Lung microvascular endothelial cell (primary cell): ENCODE data around the gene MGAM2. TPM values are rescaled to one million over a fixed set of nuclear protein-coding genes. Genes with fewer than 3 reads are reported as not detected.
"Not testable (repeated sequence)": the region's sequence is repeated elsewhere in the genome, so short reads cannot be mapped to it uniquely, and the experiment has no call there.

Experiments
- DNase-seq, 2 donors: peaks; one replicate each; pipeline versions ENCODE4 v3.0.0 to v3.0.0-alpha.2; 2010; ENCODE audit warnings: low read depth in 2 of 2
- total RNA-seq: library from RNA; depleted of rRNA; stranded (reverse); fragments of >200 nt; gene quantifications from 2 replicates; pipeline ENCODE4 v1.2.1, GENCODE V29; 2014

The MGAM2 gene
- not detected in 2 replicates for total RNA-seq

DNA sequence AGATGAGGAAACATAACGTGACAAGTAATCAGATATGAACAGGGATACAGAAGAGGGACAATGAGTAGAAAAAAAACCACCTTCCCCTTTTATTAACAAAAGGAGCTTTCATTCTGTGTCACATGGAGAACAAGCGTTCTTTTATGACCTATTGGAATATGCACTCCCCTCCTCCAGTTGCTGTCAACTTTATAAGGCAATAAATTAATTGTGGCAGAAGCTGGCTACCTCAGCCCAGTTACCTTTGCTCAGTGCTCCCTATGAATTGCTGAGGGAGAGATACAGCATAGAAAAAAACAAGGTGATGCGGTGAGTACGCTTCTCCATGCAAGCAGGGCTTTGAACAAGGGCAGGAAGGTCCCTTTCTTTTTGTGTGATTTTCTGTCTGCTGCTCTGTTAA, at the start of gene MGAM2:
Gene MGAM2, plus strand, starts transcription at position 220 of the 400 bp plus-strand sequence. CDS start 5,156 bp downstream, outside the sequence.
- no peak for DNase-seq

- DNase-seq: no peak
These were observed 47.7 kb upstream of the MGAM2 start for GRCh38 chr7:142063551-142064442.

- no peak for DNase-seq
These were observed 45.0 kb upstream of the MGAM2 start for GRCh38 chr7:142066536-142066935.

GRCh38 chr7:142077762-142078161, 33.8 kb upstream of the MGAM2 start:
- DNase-seq: no peak

DNA sequence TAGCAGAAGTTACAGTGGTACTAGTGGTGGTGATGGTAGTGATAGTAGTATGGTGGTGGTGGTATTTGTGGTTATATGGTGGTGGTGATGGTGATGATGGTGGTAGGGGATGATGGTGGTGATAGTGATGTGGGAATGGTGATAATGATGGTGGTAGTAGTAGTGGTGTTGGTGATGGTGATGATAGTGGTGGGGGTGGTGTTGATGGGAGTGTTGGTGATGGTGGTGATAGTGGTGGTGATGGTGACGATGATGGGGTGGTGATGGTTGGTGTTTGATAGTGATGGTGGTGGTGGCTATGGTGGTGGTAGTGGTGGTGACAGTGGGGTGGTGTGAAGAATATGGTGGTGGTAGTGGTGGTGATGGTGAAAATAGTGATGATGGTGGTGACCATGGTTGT, 27.9 kb upstream of the MGAM2 start:
- DNase-seq: no peak

DNA sequence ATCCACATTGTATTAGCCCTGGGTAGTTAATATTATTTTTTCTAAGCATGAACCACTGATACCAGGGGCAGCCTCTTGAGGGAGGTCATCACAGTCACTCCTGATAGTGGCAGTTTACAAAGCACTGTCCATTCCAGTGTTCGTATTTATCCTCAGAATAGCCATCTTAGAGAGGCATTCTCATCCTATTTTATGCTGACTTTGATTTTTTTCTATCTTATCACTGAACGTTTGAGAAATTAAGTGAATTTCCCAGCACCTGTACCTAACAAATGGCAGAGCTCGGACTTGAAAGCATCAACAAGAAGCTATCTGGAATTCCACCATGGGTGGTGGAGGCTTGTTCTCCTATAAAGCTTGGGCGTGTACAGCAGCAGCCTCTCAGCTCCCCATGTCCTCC, 26.1 kb upstream of the MGAM2 start:
- no peak for DNase-seq

DNA sequence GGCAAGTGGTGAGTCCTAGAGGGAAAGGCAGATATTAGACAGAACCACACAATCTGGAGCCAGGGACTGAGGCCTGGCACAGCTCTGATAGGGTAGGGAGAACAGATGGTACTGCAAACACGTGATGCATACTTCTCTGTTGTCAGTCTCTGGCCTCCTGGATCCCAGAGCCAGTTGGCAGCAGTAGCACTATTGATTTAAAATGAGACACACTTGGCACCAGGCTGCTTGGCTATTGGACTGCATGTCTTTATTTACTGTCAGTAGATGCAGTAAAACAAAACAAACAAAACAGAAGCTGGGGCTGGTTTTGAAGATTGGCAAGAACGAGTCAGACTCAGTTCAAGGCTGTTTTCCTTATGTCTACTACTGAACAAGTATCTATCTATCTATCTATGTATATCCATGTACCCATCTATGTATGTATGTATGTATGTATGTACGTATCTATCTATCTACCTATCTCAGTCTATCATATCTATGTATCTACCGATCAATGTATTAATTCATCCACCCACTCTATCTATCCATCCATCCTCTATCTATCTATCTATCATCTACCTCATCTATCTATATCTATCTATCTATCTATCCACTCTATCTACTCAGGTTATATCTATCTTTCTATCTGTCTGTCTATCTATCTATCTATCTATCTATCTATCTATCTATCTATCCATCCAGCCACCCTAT, 23.4 kb upstream of the MGAM2 start:
- DNase-seq: no peak

DNA sequence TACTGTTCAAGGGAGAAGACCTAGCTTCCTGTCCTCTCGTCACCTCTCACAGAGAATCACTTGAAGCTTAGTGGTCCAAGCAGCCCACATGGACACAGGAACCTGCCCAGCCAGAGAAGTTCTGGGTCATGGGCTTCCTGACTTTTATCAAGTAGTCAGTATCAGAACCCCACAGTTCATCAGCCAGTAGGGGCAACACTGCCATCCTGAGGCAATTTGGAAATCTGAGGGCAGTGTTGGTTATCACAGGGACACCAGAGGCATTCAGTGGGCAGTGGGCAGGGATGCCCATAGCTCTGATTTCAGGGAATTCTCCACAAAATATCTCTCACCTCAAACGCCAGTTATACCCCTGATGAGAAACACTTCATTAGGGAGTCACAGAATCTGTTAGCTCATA, 22.5 kb upstream of the MGAM2 start:
- DNase-seq: no peak

DNA sequence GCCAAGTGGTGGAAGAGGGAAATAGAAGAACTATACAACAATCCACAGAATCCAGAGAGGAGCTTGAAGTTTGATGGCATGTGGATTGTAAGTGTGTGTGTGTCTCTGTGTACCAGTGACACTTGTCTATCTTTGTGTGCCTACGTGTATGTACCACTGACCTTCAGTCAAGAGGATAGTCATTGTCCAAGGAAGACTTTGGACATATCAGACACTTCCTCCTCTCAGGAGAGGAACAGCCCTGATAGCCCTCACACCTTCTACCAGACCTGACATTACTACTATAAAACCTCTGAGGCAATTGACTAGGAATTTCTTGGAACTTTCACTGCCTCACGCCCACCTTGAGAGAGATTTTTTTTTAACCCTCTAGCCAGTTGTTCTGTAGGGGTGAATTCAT, 19.6 kb upstream of the MGAM2 start:
- DNase-seq: no peak

DNA sequence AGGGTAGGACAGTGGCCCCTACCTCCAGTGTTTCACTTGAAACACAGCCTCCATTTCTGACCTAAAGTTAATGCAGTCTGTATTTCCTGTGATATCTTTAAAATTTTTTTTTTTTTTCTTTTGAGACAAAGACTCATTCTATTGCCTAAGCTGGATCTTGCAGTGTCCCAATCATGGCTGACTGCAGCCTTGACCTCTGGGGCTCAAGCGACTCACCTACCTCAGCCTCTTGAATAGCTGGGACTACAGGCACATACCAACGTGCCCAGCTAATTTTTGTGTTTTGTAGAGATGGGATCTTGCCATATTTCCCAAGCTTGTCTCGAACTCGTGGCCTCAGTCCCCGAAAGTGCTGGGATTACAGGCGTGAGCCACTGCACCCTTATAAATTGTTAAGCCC, 16.7 kb upstream of the MGAM2 start:
- no peak for DNase-seq

GRCh38 chr7:142097571-142097970, 13.9 kb upstream of the MGAM2 start:
- DNase-seq: no peak

DNA sequence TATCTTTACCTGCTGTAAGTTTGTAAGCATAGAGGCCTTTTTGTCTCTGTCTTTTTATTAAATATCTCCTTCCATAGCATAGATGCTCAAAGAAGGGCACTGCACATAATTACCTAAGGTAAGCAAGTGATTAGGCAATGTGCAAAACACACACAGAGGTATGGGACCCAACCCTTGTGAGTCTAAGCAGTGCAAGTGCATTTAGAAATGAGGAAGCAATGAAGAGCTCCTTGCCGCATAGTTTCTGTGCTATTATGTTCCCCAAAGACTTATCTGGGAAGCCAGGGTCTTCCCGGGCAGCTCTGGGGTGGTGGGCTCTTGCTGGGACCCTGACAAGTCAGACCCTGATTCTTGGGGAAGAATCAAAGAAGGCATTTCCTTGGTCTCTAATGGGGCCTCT, 13.5 kb upstream of the MGAM2 start:
- DNase-seq: no peak

DNA sequence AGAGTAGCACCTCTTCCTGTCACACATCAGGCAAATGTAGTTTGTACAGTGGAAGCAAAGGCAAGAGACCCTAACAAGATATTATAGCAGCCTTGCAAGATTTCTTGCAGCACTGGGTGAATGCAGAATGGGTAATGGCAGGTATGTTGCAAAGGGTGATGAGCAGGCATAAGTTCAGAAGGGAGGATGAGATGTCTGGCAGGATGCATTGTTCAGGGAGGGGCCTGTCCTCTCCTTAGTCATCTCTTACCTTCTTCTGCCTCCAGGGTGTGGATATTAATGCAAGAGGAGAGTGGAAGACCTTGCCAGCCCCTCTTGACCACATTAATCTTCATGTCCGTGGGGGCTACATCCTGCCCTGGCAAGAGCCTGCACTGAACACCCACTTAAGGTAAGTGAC, 12.2 kb upstream of the MGAM2 start:
- not testable (repeated sequence) for DNase-seq

- DNase-seq: no peak
These were observed 10.9 kb upstream of the MGAM2 start for GRCh38 chr7:142100634-142101033.

DNA sequence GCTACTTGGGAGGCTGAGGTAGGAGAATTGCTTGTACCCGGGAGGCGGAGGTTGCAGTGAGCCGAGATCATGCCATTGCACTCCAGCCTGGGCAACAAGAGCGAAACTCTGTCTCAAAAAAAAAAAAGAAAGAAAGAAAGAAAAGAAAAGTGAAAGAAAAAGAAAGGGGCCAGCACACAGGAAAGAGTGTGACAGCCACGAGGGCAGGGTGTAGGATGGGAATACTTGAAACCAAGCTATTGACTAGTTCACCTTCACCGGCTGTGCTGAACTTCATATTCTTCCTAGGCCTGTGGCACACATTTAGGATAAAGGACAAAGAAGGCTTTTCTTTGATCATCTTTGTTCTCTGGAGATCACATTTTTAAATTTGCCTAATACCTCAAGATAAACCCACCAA, 9.7 kb upstream of the MGAM2 start:
- not testable (repeated sequence) for DNase-seq

GRCh38 chr7:142104550-142105527, 6.7 kb upstream of the MGAM2 start:
- DNase-seq: no peak

GRCh38 chr7:142108728-142109505, 2.6 kb upstream of the MGAM2 start:
- DNase-seq: no peak

- DNase-seq: no peak
These were observed 1.4 kb upstream of the MGAM2 start for GRCh38 chr7:142110098-142110497.

DNA sequence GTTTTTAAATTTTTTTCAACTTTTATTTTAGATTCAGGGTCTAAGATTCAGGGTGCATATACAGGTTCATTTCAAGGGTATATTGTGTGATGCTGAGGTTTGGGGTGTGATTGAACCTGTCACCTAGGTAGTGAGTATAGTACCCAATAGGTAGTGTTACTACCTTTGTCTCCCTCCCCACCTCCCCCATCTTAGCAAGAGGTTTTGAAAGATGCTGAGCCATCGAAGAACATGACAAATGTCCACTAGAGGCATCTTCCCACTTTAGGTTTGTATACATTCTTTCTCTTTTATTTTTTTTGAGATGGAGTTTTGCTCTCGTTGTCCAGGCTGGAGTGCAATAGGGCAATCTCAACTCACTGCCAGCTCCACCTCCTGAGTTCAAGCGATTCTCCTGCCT, 880 bp upstream of the MGAM2 start:
- DNase-seq: no peak

DNA sequence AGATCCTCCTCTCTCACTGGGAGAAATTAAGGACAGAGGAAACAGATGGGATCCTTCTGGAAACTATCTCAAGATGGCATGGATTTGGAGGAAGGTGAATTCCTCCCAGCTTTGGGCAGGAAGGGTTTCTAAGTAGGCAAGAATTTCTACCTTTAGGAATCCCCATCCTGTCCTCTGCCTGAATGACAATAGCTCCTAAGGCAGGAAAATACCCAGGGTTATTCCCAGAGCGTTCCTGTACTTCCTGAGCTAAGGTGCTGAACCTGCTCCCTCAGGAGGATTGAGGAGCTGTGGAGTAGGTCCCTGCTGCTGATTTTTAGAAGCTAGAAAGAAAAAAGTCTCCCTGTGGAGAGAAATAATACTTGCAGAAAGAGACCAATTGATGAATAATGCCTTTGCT, 568 bp downstream of the MGAM2 start:
- no peak for DNase-seq

DNA sequence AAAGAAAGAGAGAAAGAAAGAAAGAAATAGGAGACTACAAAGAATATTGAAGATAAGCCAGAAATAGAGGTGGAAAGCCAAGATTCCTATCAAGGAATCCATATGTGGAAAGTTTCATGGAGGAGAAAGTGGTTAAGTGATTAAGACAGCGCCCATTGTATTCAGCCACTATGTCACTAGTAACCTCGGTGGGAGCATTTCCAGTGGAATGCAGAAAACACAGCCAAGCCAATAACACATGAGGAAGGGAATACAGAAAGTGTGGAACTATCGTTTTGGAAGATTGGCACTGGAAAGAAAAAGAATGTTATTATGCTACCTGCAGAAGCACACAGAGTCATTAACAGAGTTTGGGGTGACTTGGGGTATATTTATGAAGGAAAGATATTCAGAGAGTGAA, 2.7 kb downstream of the MGAM2 start:
- no peak for DNase-seq
